GM18507 (cell line): Measurements from ENCODE around the gene SPRN.
"Not testable (repeated sequence)": the region's sequence is repeated elsewhere in the genome, so short reads cannot be mapped to it uniquely, and the experiment has no call there.

Experiments used
- DNase-seq: peaks from one replicate; pipeline ENCODE4 v3.0.0; 2011; ENCODE audit warnings: low read depth; ENCODE audit not compliant: insufficient read length; ENCODE audit errors: extremely low spot score
- FAIRE-seq: peaks from 2 replicates; lab custom pipeline; 2011; peaks lifted over from hg19 to GRCh38; lab: Jason Lieb, UNC

The SPRN gene, protein sequence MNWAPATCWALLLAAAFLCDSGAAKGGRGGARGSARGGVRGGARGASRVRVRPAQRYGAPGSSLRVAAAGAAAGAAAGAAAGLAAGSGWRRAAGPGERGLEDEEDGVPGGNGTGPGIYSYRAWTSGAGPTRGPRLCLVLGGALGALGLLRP

DNA sequence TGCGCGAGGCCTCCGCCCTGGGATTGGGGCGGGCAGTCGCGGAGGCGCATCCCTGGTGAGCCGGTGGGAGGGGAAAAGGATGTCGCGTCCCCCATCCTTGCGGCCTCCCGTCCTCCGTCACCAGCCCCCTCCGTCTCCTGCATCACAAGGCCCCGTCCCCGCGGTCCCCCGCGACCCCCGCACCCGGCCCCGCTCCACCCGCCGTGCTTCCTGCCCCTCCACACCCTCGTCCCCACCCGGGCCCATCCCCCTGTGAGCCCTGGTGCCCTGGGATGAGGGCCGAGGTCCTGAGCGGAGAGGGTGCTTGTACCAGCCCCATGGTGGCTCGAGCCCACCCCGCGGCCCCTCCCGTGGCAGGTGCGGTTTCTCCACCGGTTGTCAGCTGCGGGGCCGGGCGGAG lies at the start of gene SPRN:
Gene SPRN, minus strand, starts transcription at position 25 of the 400 bp plus-strand sequence. CDS start 944 bp downstream, outside the sequence.
- FAIRE-seq, DNase-seq: not testable (repeated sequence)

DNA sequence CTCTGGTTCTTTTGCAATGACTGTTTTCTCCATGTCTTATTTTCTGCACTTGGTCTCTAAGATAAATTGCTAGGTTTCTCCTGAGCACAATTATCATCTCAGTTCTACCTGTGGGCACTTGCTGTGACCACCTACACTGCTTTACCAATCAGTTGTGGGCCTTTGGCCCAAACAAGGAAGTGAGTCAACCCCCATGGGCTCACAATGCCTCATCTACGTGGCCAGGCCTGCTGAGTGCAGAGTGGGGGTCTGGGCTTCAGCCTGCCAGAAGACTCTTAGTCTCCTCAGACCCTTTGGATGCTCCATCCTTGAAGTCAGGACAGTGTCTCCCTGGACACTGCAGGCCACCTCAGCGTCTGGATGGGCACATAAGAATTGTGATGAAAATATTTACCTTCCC lies 49.6 kb upstream of the SPRN start:
- DNase-seq (no peak), FAIRE-seq (no peak)

DNA sequence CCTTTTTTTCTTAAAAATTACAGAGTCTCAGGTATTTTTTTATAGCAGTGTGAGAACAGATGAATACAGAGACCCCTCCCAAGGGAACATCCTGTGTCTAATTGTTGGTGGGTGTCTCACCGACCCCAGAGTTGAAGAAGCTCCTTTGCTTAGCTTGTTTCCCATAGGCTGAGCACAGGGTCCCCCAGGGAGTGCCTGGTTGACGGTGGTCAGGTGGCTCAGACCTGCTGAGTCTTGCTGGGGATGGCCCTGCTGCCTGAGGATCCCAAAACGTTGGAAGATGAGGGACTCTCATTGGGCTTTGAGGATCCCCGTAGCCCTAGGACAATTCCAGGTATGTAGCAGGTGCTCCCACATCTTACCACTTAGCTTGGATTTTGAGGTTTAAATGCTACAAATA lies 48.8 kb upstream of the SPRN start:
- no peak for DNase-seq
- FAIRE-seq, result no peak

DNA sequence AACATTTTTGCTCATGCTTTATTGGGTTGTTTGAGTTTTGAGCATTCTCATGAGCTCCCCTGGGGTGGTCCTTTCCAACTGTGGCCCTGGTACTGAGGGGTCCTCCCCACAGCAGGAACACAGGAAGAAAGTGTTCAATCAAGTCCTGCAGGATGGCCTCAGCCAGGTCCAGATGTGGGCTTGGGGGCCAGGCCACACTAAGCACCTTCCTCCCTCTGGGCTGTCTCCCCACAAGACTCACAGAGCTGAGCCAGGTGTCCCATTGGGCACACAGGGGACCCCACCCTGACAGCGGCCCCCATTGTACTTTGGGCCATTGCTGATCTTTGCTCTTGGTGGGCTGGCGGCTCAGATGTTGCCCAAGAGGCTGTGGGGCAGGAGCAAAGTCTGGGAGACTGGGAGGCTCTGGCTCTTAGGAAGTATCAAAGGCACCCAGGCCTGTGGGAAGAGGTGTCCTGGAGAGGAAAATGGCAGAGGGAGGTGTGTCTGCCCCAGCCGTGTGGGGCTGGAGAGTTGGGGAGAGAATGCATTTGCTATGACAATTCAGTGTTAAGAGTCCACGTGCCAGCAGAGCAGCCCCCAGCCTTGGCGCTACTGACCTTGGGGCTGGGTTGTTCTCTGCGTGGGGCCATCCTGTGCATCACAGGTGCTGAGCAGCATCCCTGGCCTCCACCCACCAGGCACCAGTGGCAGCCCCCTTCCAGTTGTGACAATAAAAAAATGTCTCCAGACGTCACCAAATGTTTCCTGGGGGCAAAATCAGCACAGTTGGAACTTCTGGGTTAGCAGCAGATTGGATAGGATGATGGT lies 47.1 kb upstream of the SPRN start:
- DNase-seq (no peak), FAIRE-seq (no peak)

DNA sequence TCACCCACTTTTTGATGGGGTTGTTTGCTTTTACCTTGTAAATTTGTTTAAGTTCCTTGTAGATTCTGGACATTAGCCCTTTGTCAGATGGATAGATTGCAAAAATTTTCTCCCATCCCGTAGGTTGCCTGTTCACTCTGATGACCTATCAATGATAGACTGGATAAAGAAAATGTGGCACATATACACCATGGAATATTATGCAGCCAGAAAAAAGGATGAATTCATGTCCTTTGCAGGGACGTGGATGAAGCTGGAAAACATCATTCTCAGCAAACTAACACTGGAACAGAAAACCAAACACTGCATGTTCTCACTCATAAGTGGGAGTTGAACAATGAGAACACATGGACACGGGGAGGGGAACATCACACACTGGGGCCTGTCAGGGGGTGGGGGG lies 44.8 kb upstream of the SPRN start:
- DNase-seq, FAIRE-seq: not testable (repeated sequence)

DNA sequence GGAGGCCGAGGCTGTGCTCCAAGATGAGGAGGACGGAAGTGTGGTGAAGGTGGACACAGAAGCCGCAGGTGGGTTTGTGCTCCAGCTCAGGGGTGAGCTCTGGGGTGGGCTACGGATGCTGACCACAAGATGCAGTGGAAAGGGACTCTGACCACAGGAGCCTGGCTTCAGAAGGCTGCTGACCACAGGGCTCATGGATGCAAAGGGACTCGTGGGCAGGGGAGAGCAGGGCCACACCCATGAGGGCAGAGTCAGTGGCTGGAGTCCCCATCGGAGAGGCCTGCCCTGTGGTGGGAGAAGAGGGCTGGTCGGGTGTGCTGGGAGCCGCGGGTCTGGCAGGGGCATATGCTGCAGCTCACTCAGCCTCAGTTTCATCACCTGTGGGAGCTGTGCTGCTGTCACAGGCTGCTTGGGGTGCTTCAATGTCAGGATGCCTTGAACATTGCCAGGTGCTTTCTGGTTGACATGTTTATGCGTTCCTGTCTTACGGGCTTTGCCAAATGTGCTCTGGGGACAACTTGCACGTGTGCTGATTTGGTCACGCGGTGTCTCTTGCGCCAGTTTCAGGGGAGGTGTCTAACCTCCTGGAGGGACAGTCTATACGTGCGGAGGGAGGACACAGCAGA lies 43.0 kb upstream of the SPRN start:
- DNase-seq (no peak), FAIRE-seq (no peak)

DNA sequence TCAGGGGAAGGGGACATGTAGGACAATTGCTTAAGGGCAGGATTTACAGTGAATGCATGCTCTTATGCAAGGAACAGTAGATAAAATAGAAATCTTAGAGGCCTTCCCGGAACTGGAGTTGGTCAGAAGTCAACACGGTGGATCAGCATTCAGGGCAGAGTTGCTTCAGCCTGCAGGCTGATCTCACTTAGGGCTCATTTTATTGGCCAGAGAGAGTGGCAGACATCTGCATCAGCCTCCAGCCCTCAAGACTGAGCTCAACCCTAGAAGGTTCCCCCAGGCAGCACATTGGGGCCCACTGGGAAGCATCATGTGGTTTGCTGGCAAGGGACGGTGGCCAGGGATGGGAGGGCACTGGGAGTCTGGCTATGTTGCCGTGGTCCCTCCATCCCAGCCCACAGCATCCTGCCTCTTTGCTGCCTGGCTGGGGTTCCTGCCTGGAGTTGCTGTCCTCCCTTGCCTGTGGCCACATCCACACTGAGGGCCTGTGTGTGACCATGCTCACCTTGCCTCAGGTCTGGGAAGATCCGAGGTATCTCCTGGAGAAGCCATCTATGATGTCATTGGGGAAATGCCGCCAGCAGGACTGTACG lies 42.4 kb upstream of the SPRN start:
- FAIRE-seq, result no peak

DNA sequence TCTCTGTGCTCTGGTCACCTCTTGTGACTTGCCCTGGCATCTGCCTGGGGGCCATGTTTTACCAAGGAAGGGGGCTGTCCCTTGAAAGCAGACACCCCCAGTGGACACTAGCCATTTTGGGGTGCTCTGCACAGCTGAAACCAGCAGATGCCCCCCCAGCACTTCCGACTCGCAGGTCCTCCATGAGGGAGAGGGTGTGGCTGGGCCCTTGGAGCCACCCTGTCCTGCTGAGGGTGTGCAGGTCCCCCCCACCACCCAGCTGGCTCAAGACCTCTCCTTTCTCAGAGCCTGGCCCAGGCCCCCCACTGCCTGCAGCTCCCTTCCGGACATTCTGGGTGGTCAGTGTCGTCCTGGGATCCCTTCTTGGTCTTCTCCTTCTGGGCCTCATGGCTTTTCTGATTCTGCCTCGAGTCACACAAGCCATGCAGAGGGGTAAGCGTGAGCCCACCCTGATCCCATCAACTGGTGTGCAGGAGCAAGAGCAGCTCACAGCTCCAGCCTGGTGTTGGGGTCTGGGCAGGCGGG lies 41.6 kb upstream of the SPRN start:
- FAIRE-seq, result no peak
- DNase-seq, result no peak

More for the DNA sequence above, 42.4 kb upstream of the SPRN start:
- no peak for DNase-seq

DNA sequence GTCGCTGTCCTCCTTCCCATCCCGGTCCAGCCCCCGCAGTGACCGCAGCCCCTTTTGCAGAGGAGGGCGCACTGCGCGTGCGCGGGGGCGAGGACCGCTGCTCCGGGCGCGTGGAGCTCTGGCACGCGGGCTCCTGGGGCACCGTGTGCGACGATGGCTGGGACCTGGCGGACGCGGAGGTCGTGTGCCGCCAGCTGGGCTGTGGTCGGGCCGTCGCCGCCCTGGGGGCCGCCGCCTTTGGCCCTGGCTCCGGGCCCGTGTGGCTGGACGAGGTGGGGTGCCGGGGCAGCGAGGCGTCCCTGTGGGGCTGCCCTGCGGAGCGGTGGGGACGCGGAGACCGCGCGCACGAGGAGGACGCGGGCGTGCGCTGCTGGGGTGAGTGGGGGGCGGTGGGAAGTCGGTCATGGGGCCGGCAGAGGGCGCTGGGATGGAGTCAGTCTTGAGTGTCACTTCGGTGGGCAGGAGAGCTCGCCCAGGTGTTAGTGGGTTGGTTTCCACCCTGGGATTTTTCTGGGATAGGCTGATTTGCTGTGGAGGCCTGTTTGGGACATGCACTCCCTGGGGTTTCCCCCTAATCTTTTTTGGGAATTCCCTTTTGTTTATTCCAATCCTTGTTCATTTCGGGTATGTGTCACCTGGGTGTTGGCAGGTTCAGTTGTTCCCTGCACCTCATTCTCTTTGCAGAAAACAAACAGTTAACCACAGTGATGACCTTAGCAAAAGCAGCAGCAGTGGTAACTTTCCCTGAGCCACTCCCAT lies 40.9 kb upstream of the SPRN start:
- DNase-seq, result no peak

DNA sequence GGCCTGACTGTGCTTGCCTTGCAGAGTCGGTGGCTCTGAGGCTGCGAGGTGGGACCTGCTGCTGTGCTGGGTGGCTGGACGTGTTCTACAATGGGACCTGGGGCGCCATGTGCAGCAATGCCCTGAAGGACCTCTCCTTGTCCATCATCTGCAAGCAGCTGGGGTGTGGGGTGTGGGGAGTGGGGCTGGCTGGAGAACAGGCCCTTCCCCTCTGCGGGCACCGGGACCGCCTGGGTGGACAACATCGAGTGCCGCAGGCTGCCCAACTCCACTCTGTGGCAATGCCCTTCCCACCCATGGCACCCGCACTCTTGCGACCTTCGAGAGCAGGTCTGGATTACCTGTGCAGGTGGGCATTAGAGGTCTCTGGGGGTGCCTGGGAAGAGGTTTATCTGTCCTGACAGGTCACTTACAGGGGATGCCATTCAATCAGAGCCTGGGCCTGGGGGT lies 40.2 kb upstream of the SPRN start:
- DNase-seq (no peak), FAIRE-seq (no peak)

More for the DNA sequence above, 40.9 kb upstream of the SPRN start:
- FAIRE-seq, result no peak

DNA sequence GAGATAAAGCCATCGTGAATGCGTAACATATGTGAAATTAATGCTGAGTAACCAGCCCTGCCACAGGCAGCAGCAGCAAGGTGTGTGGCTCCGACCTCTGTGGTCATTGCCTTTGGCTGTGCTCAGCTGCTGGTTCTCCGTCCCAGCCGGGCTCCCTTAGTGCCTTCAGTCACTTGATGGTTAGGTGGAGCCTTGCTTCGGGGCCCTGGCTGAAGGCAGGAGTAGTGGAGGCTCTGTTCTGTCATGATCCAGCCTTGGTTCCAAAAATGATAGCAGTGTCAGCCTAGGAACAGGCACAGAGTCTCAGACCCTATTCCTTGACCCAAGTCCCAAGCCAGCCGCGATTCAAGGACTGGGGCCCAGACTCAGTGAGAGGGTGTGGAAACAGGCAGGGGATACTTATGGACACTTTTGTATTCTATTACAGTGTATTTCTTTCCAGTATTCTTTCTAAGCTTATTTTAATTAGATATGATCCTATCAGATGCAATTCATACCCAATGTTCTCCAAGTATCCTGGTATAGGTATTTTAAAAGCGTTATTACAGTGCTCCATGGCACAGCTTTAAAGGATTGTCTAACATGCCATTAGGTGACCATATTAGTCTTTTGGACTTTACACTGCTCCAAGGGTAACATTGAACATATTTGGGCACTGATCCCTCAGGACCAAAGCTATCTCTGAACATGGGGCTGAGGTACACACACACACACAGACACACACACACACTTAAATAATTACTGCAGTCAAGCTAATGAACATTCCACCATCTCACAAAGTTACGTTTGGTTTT lies 38.3 kb upstream of the SPRN start:
- no peak for DNase-seq
- no peak for FAIRE-seq

DNA sequence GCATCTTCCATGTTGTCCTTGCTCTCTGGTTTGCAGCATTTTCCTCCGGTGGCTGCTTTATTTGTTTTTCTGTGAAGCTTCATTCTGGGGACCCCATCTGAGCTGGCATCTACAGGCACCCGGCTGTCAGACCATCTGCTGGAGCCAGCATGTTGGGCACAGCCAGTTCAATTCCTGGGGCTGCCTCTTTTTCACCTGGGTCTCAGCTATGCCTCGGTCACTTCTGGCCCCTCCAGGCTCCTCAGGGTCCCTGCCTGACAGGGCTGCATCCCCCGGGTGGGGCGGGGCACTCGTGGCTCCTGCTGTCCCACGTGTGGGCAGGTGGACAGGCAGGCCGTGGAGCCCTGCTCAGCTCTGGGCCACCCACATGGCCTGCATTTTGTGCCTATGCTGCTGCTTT lies 37.4 kb upstream of the SPRN start:
- DNase-seq (no peak), FAIRE-seq (no peak)

DNA sequence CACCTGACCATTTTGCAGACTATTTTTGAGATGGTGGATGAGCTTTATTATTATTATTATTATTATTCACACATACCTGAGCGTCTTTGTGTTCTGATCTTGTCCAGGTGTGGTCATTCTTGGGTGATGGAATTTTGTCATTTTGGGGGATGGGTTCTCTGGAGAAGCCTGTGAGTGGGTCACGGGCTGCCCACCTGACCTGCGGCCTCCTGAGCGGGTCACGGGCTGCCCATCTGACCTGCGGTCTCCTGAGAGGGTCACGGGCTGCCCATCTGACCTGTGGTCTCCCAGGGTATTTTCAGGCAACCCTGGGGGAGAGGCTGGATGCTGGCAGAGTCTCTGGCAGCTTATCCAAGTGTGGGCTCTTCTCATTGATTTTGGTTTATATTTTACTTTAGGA lies 36.6 kb upstream of the SPRN start:
- FAIRE-seq, result no peak
- no peak for DNase-seq

DNA sequence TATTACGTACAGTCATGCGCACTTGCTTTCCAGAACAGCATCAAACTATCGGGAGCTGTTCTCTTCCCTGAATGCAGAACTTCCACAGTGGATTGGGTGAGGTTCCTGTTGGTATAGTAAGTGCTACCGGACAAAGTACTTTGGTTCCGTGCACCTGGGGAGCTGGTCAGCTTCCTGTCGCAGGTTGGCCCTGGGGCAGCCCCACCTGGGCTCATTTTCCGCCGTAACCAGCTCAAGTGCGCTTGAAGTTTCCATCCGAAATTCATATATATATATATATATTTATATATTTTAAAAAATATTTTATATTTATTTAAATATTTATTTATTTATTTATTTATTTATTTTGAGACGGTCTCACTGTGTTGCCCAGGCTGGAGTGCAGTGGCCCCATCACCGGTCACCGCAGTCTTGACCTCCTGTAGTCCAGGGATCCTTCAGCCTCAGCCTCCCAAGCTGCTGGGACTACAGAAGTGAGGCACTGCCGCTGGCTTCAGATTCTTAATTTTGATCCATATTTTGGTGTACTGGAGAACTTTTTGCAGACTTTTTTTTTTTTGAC lies 35.9 kb upstream of the SPRN start:
- FAIRE-seq, result no peak

DNA sequence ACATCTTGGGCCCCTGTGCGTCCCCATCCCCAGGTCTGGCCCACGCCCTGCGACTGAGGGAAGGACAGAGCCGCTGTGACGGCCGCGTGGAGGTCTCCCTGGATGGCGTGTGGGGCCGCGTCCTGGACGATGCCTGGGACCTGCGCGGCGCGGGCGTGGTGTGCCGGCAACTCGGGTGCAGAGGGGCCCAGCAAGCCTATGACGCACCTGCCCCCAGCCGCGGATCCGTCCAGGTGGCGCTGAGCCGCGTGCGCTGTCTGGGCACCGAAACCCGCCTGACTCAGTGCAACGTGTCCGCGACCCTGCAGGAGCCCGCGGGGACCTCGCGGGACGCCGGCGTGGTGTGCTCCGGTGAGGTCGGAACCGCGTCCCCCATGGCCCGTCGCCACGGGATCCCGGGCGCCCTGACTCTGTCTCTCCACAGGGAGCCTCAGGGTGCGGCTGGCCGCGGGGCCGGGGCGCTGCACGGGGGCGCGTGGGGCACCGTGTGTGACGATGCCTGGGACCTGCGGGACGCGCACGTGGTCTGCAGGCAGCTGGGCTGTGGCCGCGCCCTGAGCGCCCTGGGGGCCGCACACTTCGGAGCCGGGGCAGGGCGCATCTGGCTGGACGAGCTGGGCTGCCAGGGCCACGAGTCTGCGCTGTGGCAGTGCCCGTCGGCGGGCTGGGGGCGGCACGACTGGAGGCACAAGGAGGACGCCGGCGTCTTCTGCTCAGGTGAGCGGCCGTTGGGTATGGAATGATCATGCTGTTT lies 35.2 kb upstream of the SPRN start:
- FAIRE-seq (no peak), DNase-seq (no peak)

More for the DNA sequence above, 35.9 kb upstream of the SPRN start:
- DNase-seq, result no peak

DNA sequence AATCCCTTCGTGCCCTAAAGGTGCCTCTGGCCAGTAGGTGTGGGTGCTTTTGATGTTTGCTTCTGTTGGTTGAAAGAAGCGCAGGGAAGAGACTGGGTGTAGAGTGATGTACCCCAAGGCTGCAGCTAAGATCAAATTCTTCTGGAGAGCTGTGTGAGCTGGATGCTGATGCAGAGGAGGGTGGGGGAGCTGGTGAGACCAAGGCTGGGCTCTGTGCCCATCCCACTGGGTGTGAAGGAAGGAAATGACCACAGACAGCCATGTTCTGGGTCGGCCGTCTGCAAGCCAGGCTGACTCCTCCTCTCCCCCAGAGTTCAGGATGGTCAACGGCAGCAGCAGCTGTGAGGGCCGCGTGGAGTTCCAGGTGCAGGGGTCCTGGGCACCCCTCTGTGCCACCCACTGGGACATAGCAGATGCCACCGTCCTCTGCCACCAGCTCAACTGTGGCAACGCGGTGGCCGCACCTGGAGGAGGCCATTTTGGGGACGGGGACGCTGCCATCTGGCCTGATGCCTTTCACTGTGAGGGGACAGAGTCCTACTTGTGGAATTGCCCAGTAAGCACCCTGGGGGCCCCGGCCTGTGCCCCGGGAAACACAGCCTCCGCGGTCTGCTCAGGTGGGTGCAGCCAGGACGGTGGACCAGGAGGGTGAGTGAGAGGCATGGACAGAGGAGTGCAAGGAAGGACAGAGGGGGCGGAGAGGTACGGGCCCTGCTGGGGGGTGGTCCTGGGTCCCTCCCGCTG lies 34.5 kb upstream of the SPRN start:
- DNase-seq (no peak), FAIRE-seq (no peak)
